H9 (cell line): ENCODE measurements around the gene FNDC7. TPM values are rescaled to one million over a fixed set of nuclear protein-coding genes. Genes with fewer than 3 reads are reported as not detected.

Source experiments
- DNase-seq: peaks from one replicate; pipeline ENCODE4 v3.0.0-alpha.2; 2017
- H2AFZ ChIP-seq: one replicate; pipeline ENCODE4 v1.6.1; 2013; ENCODE audit warnings: mild to moderate bottlenecking, low read length, control low read depth, moderate library complexity
- H2AK5ac ChIP-seq: 2 replicates; pipeline ENCODE4 v1.6.1; 2013; ENCODE audit warnings: low read length, control low read depth, mixed read lengths; ENCODE audit not compliant: insufficient read length
- H2BK120ac ChIP-seq: one replicate; pipeline ENCODE4 v1.6.1; 2013; ENCODE audit warnings: low read depth, mild to moderate bottlenecking, low read length, control low read depth, inconsistent platforms; ENCODE audit not compliant: poor library complexity, severe bottlenecking
- H2BK12ac ChIP-seq: 2 replicates; pipeline ENCODE4 v1.6.1; 2013; ENCODE audit warnings: low read length, control low read depth, mixed read lengths, low read depth; ENCODE audit not compliant: insufficient read length
- H2BK15ac ChIP-seq: 2 replicates; pipeline ENCODE4 v1.6.1; 2013; ENCODE audit warnings: low read depth, low read length, control low read depth
- H2BK20ac ChIP-seq: one replicate; pipeline ENCODE4 v1.6.1; 2013; ENCODE audit warnings: low read depth, mild to moderate bottlenecking, low read length, control low read depth, inconsistent platforms; ENCODE audit not compliant: poor library complexity, severe bottlenecking
- H2BK5ac ChIP-seq: 2 replicates; pipeline ENCODE4 v1.6.1; 2013; ENCODE audit warnings: low read length, control low read depth, mixed read lengths; ENCODE audit not compliant: insufficient read length
- H3K14ac ChIP-seq: 2 replicates; pipeline ENCODE4 v1.6.1; 2013; ENCODE audit warnings: low read length, control low read depth; ENCODE audit not compliant: insufficient read depth
- H3K18ac ChIP-seq: 2 replicates; pipeline ENCODE4 v1.6.1; 2013; ENCODE audit warnings: low read depth, mild to moderate bottlenecking, mixed read lengths, low read length, control low read depth; ENCODE audit not compliant: insufficient read length
- H3K23ac ChIP-seq: 2 replicates; pipeline ENCODE4 v1.6.1; 2013; ENCODE audit warnings: low read length, control low read depth, mixed read lengths, low read depth; ENCODE audit not compliant: insufficient read length
- H3K23me2 ChIP-seq: 2 replicates; pipeline ENCODE4 v1.6.1; 2013; ENCODE audit warnings: low read depth, mild to moderate bottlenecking, mixed read lengths, low read length, control low read depth; ENCODE audit not compliant: insufficient read length, poor library complexity, severe bottlenecking
- H3K27ac ChIP-seq: 2 replicates; pipeline ENCODE4 v1.5.1; 2013; ENCODE audit warnings: low read length, control low read depth, mixed read lengths, low read depth; ENCODE audit not compliant: insufficient read length
- H3K27me3 ChIP-seq: 2 replicates; pipeline ENCODE4 v1.6.1; 2013; ENCODE audit warnings: low read length, control low read depth, inconsistent platforms; ENCODE audit not compliant: insufficient read depth
- H3K4ac ChIP-seq: 2 replicates; pipeline ENCODE4 v1.6.1; 2013; ENCODE audit warnings: low read depth, mild to moderate bottlenecking, control low read depth, inconsistent platforms, low read length, moderate library complexity
- H3K4me1 ChIP-seq: 2 replicates; pipeline ENCODE4 v1.6.1; 2013; ENCODE audit warnings: low read length, control low read depth, inconsistent platforms; ENCODE audit not compliant: insufficient read depth
- H3K4me2 ChIP-seq: 2 replicates; pipeline ENCODE4 v1.6.1; 2013; ENCODE audit warnings: low read length, control low read depth, mixed read lengths; ENCODE audit not compliant: insufficient read length, insufficient read depth
- H3K56ac ChIP-seq: 2 replicates; pipeline ENCODE4 v1.6.1; 2013; ENCODE audit warnings: low read depth, mild to moderate bottlenecking, mixed read lengths, low read length, control low read depth; ENCODE audit not compliant: insufficient read length
- H3K79me1 ChIP-seq: 2 replicates; pipeline ENCODE4 v1.6.1; 2013; ENCODE audit warnings: low read depth, mild to moderate bottlenecking, moderate library complexity, low read length, control low read depth, inconsistent platforms; ENCODE audit not compliant: insufficient read depth, poor library complexity, severe bottlenecking
- H3K79me2 ChIP-seq: 2 replicates; pipeline ENCODE4 v1.6.1; 2013; ENCODE audit warnings: low read length, control low read depth, inconsistent platforms; ENCODE audit not compliant: insufficient read depth
- H3K9ac ChIP-seq: 2 replicates; pipeline ENCODE4 v1.6.1; 2013; ENCODE audit warnings: low read length, control low read depth, mixed read lengths; ENCODE audit not compliant: insufficient read length; ENCODE audit errors: extremely low read depth
- H3K9me3 ChIP-seq: one replicate; pipeline ENCODE4 v1.6.1; 2013; ENCODE audit warnings: low read depth, low read length, inconsistent platforms; ENCODE audit not compliant: control insufficient read depth
- H3T11ph ChIP-seq: one replicate; pipeline ENCODE4 v1.6.1; 2013; ENCODE audit warnings: mild to moderate bottlenecking, low read length, control low read depth, inconsistent platforms
- H4K20me1 ChIP-seq: one replicate; pipeline ENCODE4 v1.6.1; 2013; ENCODE audit not compliant: control insufficient read depth, insufficient read length, insufficient read depth
- H4K5ac ChIP-seq: 2 replicates; pipeline ENCODE4 v1.6.1; 2013; ENCODE audit warnings: low read depth, mild to moderate bottlenecking, mixed read lengths, low read length, control low read depth; ENCODE audit not compliant: insufficient read length
- H4K8ac ChIP-seq: replicated peaks from 2 replicates; pipeline ENCODE4 v1.6.1; 2013; ENCODE audit warnings: low read length, control low read depth, mixed read lengths, low read depth; ENCODE audit not compliant: insufficient read length
- H4K91ac ChIP-seq: 2 replicates; pipeline ENCODE4 v1.6.1; 2013; ENCODE audit warnings: low read depth, mild to moderate bottlenecking, moderate library complexity, mixed read lengths, low read length, control low read depth; ENCODE audit not compliant: insufficient read length
- H3K27ac Mint-ChIP-seq, 3 experiments: 2 replicates in 2 of 3; 3 replicates in 1 of 3; pipeline ENCODE4 v1.8.0; 2020 to 2021; ENCODE audit warnings: mixed read lengths in 3 of 3, mild to moderate bottlenecking in 1 of 3, moderate library complexity in 1 of 3
- H3K27me3 Mint-ChIP-seq: 2 replicates; pipeline ENCODE4 v1.8.0; 2021; ENCODE audit warnings: low read depth, mild to moderate bottlenecking, moderate library complexity, mixed read lengths
- H3K36me3 Mint-ChIP-seq, 3 experiments: 2 replicates in 2 of 3; 3 replicates in 1 of 3; pipeline ENCODE4 v1.8.0; 2020 to 2021; ENCODE audit warnings: low read depth in 3 of 3, mixed read lengths in 3 of 3; ENCODE audit not compliant: insufficient read depth in 1 of 3
- H3K4me1 Mint-ChIP-seq, 2 experiments: 2 replicates each; pipeline ENCODE4 v1.8.0; 2020; ENCODE audit warnings: mixed read lengths in 2 of 2
- H3K4me3 Mint-ChIP-seq, 2 experiments: 2 replicates in 1 of 2; 3 replicates in 1 of 2; pipeline ENCODE4 v1.8.0; 2020 to 2021; ENCODE audit warnings: mild to moderate bottlenecking in 2 of 2, mixed read lengths in 2 of 2, moderate library complexity in 1 of 2
- H3K9me3 Mint-ChIP-seq, 2 experiments: 2 replicates in 1 of 2; 3 replicates in 1 of 2; pipeline ENCODE4 v1.8.0; 2020; ENCODE audit warnings: mild to moderate bottlenecking in 2 of 2, mixed read lengths in 2 of 2, moderate library complexity in 1 of 2
- WGBS: extraction: QIAGEN DNeasy Blood & Tissue Kit; methylation state at CpG from one replicate; pipeline ENCODE4 v1.1.7; 2013; ENCODE audit warnings: missing lambda C conversion rate, low lambda C conversion rate, mixed read lengths; ENCODE audit not compliant: insufficient read length; ENCODE audit errors: extremely low coverage; 5-methylcytosine and 5-hydroxymethylcytosine counted together
- total RNA-seq: library from RNA; stranded (reverse); gene quantifications from 2 replicates; pipeline ENCODE4 v1.2.1, GENCODE V29; 2021
- TF ChIP-seq, protein P1 (sequence below): fragments of 200-600 bp; sonication (generic); conservative IDR thresholded peaks from 3 replicates; pipeline ENCODE4 v1.8.0; 2021; ENCODE audit warnings: antibody characterized with exemption, mild to moderate bottlenecking

The FNDC7 gene
- total RNA-seq, 1 experiment from 2014 or later: 0.13 TPM

DNA sequence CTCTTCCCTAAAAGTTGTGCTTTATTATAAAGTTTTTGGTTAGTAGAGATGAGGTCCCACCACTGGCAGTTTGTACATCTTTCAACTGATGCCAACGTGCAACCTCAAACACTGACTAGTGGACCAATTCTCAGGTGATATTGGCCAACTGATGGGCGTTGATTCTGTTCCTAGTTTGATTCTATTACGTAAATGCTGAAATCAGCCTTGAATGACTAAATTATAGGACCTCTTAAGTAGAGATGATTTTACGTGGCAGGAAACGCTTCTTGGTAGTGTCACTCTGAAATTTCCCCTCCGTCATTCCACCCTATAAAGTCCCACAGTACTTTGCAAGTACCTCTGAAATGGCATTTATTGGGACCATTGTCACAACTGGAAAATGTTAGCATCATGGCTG lies 8.8 kb upstream of the FNDC7 start:
- TF ChIP-seq, protein P1, sequence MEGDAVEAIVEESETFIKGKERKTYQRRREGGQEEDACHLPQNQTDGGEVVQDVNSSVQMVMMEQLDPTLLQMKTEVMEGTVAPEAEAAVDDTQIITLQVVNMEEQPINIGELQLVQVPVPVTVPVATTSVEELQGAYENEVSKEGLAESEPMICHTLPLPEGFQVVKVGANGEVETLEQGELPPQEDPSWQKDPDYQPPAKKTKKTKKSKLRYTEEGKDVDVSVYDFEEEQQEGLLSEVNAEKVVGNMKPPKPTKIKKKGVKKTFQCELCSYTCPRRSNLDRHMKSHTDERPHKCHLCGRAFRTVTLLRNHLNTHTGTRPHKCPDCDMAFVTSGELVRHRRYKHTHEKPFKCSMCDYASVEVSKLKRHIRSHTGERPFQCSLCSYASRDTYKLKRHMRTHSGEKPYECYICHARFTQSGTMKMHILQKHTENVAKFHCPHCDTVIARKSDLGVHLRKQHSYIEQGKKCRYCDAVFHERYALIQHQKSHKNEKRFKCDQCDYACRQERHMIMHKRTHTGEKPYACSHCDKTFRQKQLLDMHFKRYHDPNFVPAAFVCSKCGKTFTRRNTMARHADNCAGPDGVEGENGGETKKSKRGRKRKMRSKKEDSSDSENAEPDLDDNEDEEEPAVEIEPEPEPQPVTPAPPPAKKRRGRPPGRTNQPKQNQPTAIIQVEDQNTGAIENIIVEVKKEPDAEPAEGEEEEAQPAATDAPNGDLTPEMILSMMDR: no peak
- no peaks in the 10 kb centered on the region; the same call in 1 of the 2 replicates for H3K27me3 Mint-ChIP-seq
- Histone ChIP-seq H4K8ac (no peak overlapping the region), H3K27me3 (no peaks in the 10 kb centered on the region), H3K4me2 (no peak overlapping the region), H2BK5ac (no peak overlapping the region), H2BK12ac (no peak overlapping the region), H3K27ac (peak overlapping the region; percentile 39), H3K79me2 (no peaks in the 10 kb centered on the region), H3K56ac (no peak overlapping the region), H2BK120ac (no peak overlapping the region), H2BK20ac (no peak overlapping the region), H2AK5ac (no peak overlapping the region), H2AFZ (no peak overlapping the region), H3K23ac (no peak overlapping the region), H3T11ph (no peak overlapping the region), H3K9me3 (no peaks in the 10 kb centered on the region), H3K4ac (no peak overlapping the region), H3K9ac (no peak overlapping the region), H3K79me1 (no peaks in the 10 kb centered on the region), H3K23me2 (no peaks in the 10 kb centered on the region), H3K18ac (no peak overlapping the region), H2BK15ac (no peak overlapping the region), H4K20me1 (no peaks in the 10 kb centered on the region), H4K91ac (no peak overlapping the region), H3K4me1 (no peaks in the 10 kb centered on the region), H3K14ac (no peak overlapping the region), H4K5ac (no peak overlapping the region)
- H3K4me1 Mint-ChIP-seq: peaks cover 0 to 6% of the 10 kb centered on the region in 2 experiments; a peak in 2 of 4 replicates
- no CpG with 5 or more reads among the region's 6 CpGs for WGBS
- no peak for DNase-seq
- H3K27ac Mint-ChIP-seq: no peak overlapping the region
- H3K9me3 Mint-ChIP-seq: no peaks in the 10 kb centered on the region
- H3K4me3 Mint-ChIP-seq: no peak overlapping the region
- H3K36me3 Mint-ChIP-seq: peaks cover 11 to 34% (median 19%) of the 10 kb centered on the region in 3 experiments; a peak in 6 of 7 replicates
